ENCODE data around the gene PPP3R1.

- TF ChIP-seq CTCF (IDR thresholded peaks at IDR 0.05; ENCODE audit: low read depth, low read length, missing input control), result no peak
- TF ChIP-seq RXRA (IDR thresholded peaks at IDR 0.05), result no peak
- no peak for TF ChIP-seq FOXA1 (IDR thresholded peaks at IDR 0.05)
- no peak for TF ChIP-seq NR2F2 (IDR thresholded peaks at IDR 0.05)
- TF ChIP-seq RAD21 (IDR thresholded peaks at IDR 0.05), result no peak
- no peak for TF ChIP-seq REST (IDR thresholded peaks at IDR 0.05)
- no peak for TF ChIP-seq ZBTB33 (IDR thresholded peaks at IDR 0.05)
- TF ChIP-seq EGR1 (IDR thresholded peaks at IDR 0.05; ENCODE audit: low read depth in 2 of 2), result no peak
- TF ChIP-seq TAF1 (conservative IDR thresholded peaks at IDR 0.05), result no peak
Measured at GRCh38 chr2:68182902-68183301, 69.4 kb downstream of the PPP3R1 start.
